HEK293T (cell line): ENCODE measurements around the gene POM121L2.

ENCODE experiments used
- BHLHE40 ChIP-seq: fragments of 450-650 bp; IDR thresholded peaks from 2 replicates; pipeline ENCODE4 v1.6.1; 2016; ENCODE audit warnings: mild to moderate bottlenecking, moderate library complexity, borderline replicate concordance
- CTBP1 ChIP-seq: fragments of 450-650 bp; IDR thresholded peaks from 2 replicates; pipeline ENCODE4 v1.6.1; 2016; ENCODE audit warnings: borderline replicate concordance
- FOXA1 ChIP-seq: fragments of 450-650 bp; IDR thresholded peaks from 2 replicates; pipeline ENCODE4 v1.6.1; 2016; ENCODE audit warnings: mild to moderate bottlenecking
- FOXK2 ChIP-seq: fragments of 450-650 bp; IDR thresholded peaks from 2 replicates; pipeline ENCODE4 v1.6.1; 2016; ENCODE audit warnings: mild to moderate bottlenecking
- FOXM1 ChIP-seq: fragments of 450-650 bp; IDR thresholded peaks from 2 replicates; pipeline ENCODE4 v1.6.1; 2017; ENCODE audit warnings: mild to moderate bottlenecking, borderline replicate concordance
- L3MBTL2 ChIP-seq: fragments of 450-650 bp; conservative IDR thresholded peaks from 2 replicates; pipeline ENCODE4 v1.6.1; 2016; ENCODE audit warnings: mild to moderate bottlenecking
- NFRKB ChIP-seq: fragments of 450-650 bp; IDR thresholded peaks from 2 replicates; pipeline ENCODE4 v1.6.1; 2016; ENCODE audit warnings: mild to moderate bottlenecking, moderate library complexity
- PKNOX1 ChIP-seq: fragments of 450-650 bp; IDR thresholded peaks from 2 replicates; pipeline ENCODE4 v1.6.1; 2016
- SP1 ChIP-seq: fragments of 450-650 bp; IDR thresholded peaks from 2 replicates; pipeline ENCODE4 v1.6.1; 2017
- SUZ12 ChIP-seq: fragments of 450-650 bp; IDR thresholded peaks from 2 replicates; pipeline ENCODE4 v1.6.1; 2016; ENCODE audit warnings: mild to moderate bottlenecking
- TARDBP ChIP-seq: fragments of 450-650 bp; IDR thresholded peaks from 2 replicates; pipeline ENCODE4 v1.6.1; 2016

GRCh38 chr6:27268803-27269202 lies 43.3 kb downstream of the POM121L2 start:
- TF ChIP-seq SP1 (no peak), FOXM1 (no peak), CTBP1 (no peak), BHLHE40 (no peak), SUZ12 (no peak), L3MBTL2 (no peak), FOXK2 (no peak), NFRKB (no peak), FOXA1 (no peak), TARDBP (no peak), PKNOX1 (no peak)
